A549 (cell line): ENCODE results near the gene APAF1. TPM values are rescaled to one million over a fixed set of nuclear protein-coding genes. Genes with fewer than 3 reads are reported as not detected.

ENCODE experiments used
- ATAC-seq, 2 experiments: fragments of 200-7000 bp in 1 of 2; fragments of >200 bp in 1 of 2; cut with Nextera tagmentation in 1 of 2; cut with Tn5 transposase in 1 of 2; 3 replicates each; pipeline versions ENCODE4 v1.8.0 to v1.9.1; 2018 to 2020; ENCODE audit warnings: mild to moderate bottlenecking in 1 of 2, moderate library complexity in 1 of 2
- CTCF ChIA-PET: fragments of 300-600 bp; sonication (Branson Sonifier 250); formaldehyde crosslinking; extraction: SDS; loops from one replicate; lab custom pipeline; 2021; ENCODE audit warnings: antibody characterized with exemption, inconsistent platforms; lab: Yijun Ruan, JAX
- POLR2A ChIA-PET: fragments of 350-600 bp; formaldehyde crosslinking; extraction: SDS; loops from one replicate; lab custom pipeline; 2021; ENCODE audit warnings: antibody characterized with exemption, inconsistent platforms; lab: Yijun Ruan, JAX
- DNase-seq, 2 experiments: peaks; one replicate each; pipeline versions ENCODE4 v3.0.0 to v3.0.0-alpha.2; 2011 to 2016; ENCODE audit warnings: low read depth in 1 of 2, low spot score in 1 of 2
- FAIRE-seq: peaks from 2 replicates; lab custom pipeline; 2011; peaks lifted over from hg19 to GRCh38; lab: Jason Lieb, UNC
- H3K27ac ChIP-seq, 2 experiments: fragments of >200 bp; sonication (Bioruptor Twin); formaldehyde crosslinking; 3 replicates each; pipeline ENCODE4 v1.5.1; 2016 to 2017
- H3K4me1 ChIP-seq: fragments of >200 bp; sonication (Bioruptor Twin); formaldehyde crosslinking; 3 replicates; pipeline ENCODE4 v1.6.1; 2016
- H3K4me2 ChIP-seq: fragments of >200 bp; sonication (Bioruptor Twin); formaldehyde crosslinking; 3 replicates; pipeline ENCODE4 v1.6.1; 2016
- H3K4me3 ChIP-seq: fragments of >200 bp; sonication (Bioruptor Twin); formaldehyde crosslinking; 3 replicates; pipeline ENCODE4 v1.5.1; 2016
- H3K9me3 ChIP-seq: fragments of >200 bp; sonication (Bioruptor Twin); formaldehyde crosslinking; 3 replicates; pipeline ENCODE4 v1.6.1; 2016
- BCL3 ChIP-seq: fragments of >200 bp; sonication (Bioruptor Twin); formaldehyde crosslinking; IDR thresholded peaks from 3 replicates; pipeline ENCODE4 v1.6.1; 2016
- CHD2 ChIP-seq: fragments of 150-350 bp; IDR thresholded peaks from 2 replicates; pipeline ENCODE4 v1.6.1; 2014; ENCODE audit warnings: low read length; ENCODE audit not compliant: partially characterized antibody
- E2F6 ChIP-seq: IDR thresholded peaks from 2 replicates; pipeline ENCODE4 v1.6.1; 2012; ENCODE audit warnings: low read depth, borderline replicate concordance
- EHF ChIP-seq: fragments of 250-450 bp; sonication (Bioruptor Pico); IDR thresholded peaks from 2 replicates; pipeline ENCODE4 v1.5.0; 2020; ENCODE audit warnings: mild to moderate bottlenecking
- EHMT2 ChIP-seq: fragments of 200-600 bp; sonication (generic); IDR thresholded peaks from 2 replicates; pipeline ENCODE4 v1.6.1; 2016; ENCODE audit warnings: antibody characterized with exemption, low read depth, mild to moderate bottlenecking, moderate library complexity
- FOXS1 ChIP-seq: fragments of 250-450 bp; sonication (Bioruptor Pico); IDR thresholded peaks from 2 replicates; pipeline ENCODE4 v1.5.0; 2020; ENCODE audit warnings: mild to moderate bottlenecking, moderate library complexity
- HDAC2 ChIP-seq: fragments of 200-600 bp; sonication (generic); IDR thresholded peaks from 2 replicates; pipeline ENCODE4 v1.6.1; 2016
- HEYL ChIP-seq: fragments of 250-450 bp; sonication (Bioruptor Pico); IDR thresholded peaks from 2 replicates; pipeline ENCODE4 v1.8.0; 2021; ENCODE audit warnings: mild to moderate bottlenecking, moderate library complexity
- HMGXB4 ChIP-seq: fragments of 250-450 bp; sonication (Bioruptor Pico); IDR thresholded peaks from 2 replicates; pipeline ENCODE4 v1.5.0; 2021; ENCODE audit warnings: mild to moderate bottlenecking, moderate library complexity, borderline replicate concordance
- HOXA7 ChIP-seq: fragments of 250-450 bp; sonication (Bioruptor Pico); IDR thresholded peaks from 2 replicates; pipeline ENCODE4 v1.5.0; 2020; ENCODE audit warnings: mild to moderate bottlenecking, moderate library complexity
- HOXB13 ChIP-seq: fragments of 250-450 bp; sonication (Bioruptor Pico); IDR thresholded peaks from 2 replicates; pipeline ENCODE4 v1.5.0; 2020; ENCODE audit warnings: low read depth, mild to moderate bottlenecking, moderate library complexity
- HOXB5 ChIP-seq: fragments of 250-450 bp; sonication (Bioruptor Pico); IDR thresholded peaks from 2 replicates; pipeline ENCODE4 v1.5.0; 2020; ENCODE audit warnings: mild to moderate bottlenecking, moderate library complexity
- KDM5A ChIP-seq: fragments of 200-600 bp; sonication (generic); IDR thresholded peaks from 2 replicates; pipeline ENCODE4 v1.6.1; 2016; ENCODE audit warnings: antibody characterized with exemption, mild to moderate bottlenecking
- MAZ ChIP-seq: fragments of 150-350 bp; IDR thresholded peaks from 2 replicates; pipeline ENCODE4 v1.6.1; 2014; ENCODE audit warnings: antibody characterized with exemption, low read depth, low read length, borderline replicate concordance
- MYC ChIP-seq: IDR thresholded peaks from 2 replicates; pipeline ENCODE4 v1.6.1; 2012; ENCODE audit warnings: mild to moderate bottlenecking, inconsistent platforms, low read length, improper control_type of control experiment, borderline replicate concordance
- NFE2L2 ChIP-seq: fragments of 150-350 bp; conservative IDR thresholded peaks from 2 replicates; pipeline ENCODE4 v1.6.1; 2014; ENCODE audit warnings: low read length
- RAD21 ChIP-seq, 2 experiments: fragments of >200 bp in 1 of 2; sonication (Bioruptor Twin) in 1 of 2; formaldehyde crosslinking in 1 of 2; IDR thresholded peaks in 1 of 2; conservative IDR thresholded peaks in 1 of 2; 2 replicates in 1 of 2; 3 replicates in 1 of 2; pipeline ENCODE4 v1.6.1; 2012 to 2018; ENCODE audit warnings: inconsistent platforms in 1 of 2
- RARB ChIP-seq: fragments of 250-450 bp; sonication (Bioruptor Pico); IDR thresholded peaks from 2 replicates; pipeline ENCODE4 v1.8.0; 2021; ENCODE audit warnings: mild to moderate bottlenecking, moderate library complexity
- REST ChIP-seq: fragments of 200-600 bp; sonication (generic); IDR thresholded peaks from 2 replicates; pipeline ENCODE4 v1.6.1; 2016; ENCODE audit warnings: antibody characterized with exemption, mild to moderate bottlenecking, moderate library complexity
- SMC3 ChIP-seq: fragments of >200 bp; sonication (Bioruptor Twin); formaldehyde crosslinking; IDR thresholded peaks from 3 replicates; pipeline ENCODE4 v1.6.1; 2018; ENCODE audit warnings: inconsistent platforms
- TFCP2L1 ChIP-seq: fragments of 250-450 bp; sonication (Bioruptor Pico); IDR thresholded peaks from 2 replicates; pipeline ENCODE4 v1.5.0; 2021; ENCODE audit warnings: mild to moderate bottlenecking
- USF2 ChIP-seq: fragments of 450-650 bp; IDR thresholded peaks from 2 replicates; pipeline ENCODE4 v1.6.1; 2014; ENCODE audit warnings: antibody characterized with exemption
- ZFP36 ChIP-seq: fragments of 450-650 bp; IDR thresholded peaks from 2 replicates; pipeline ENCODE4 v1.6.1; 2014; ENCODE audit warnings: borderline replicate concordance; ENCODE audit not compliant: partially characterized antibody
- ZNF302 ChIP-seq: fragments of 250-450 bp; sonication (Bioruptor Pico); IDR thresholded peaks from 2 replicates; pipeline ENCODE4 v1.9.0; 2021; ENCODE audit warnings: inconsistent platforms, mild to moderate bottlenecking, moderate library complexity
- ZSCAN20 ChIP-seq: fragments of 250-450 bp; sonication (Bioruptor Pico); IDR thresholded peaks from 2 replicates; pipeline ENCODE4 v1.8.0; 2022; ENCODE audit warnings: mild to moderate bottlenecking, moderate library complexity
- WGBS: methylation state at CpG from one replicate; pipeline ENCODE4 v1.1.6; 2017; ENCODE audit errors: missing lambda C conversion rate; 5-methylcytosine and 5-hydroxymethylcytosine counted together
- polyA plus RNA-seq, 4 experiments: library from polyadenylated mRNA; depleted of rRNA in 3 of 4; stranded (reverse); fragments of >200 nt; fragmentation: RNase III in 1 of 4; extraction: RNeasy Plus Mini Kit Qiagen cat#74134 plus additional on column Dnase treatment in 1 of 4; gene quantifications; 2 replicates in 3 of 4; 3 replicates in 1 of 4; pipeline ENCODE4 v1.2.3, GENCODE V29; 2011 to 2017

The APAF1 gene
- polyA plus RNA-seq, 2 of the 4 experiments (the other 2 are of a cell fraction), result 13.2 to 15.7 TPM

- Histone ChIP-seq H3K4me2 (no peak overlapping the region), H3K9me3 (no peaks in the 10 kb centered on the region), H3K4me1 (peaks cover 12% of the 10 kb centered on the region; the same call in 2 of the 3 replicates), H3K4me3 (no peak overlapping the region), H3K27ac (no peak overlapping the region)
- no peak for TF ChIP-seq HDAC2
- no peak for TF ChIP-seq NFE2L2
- no peak for TF ChIP-seq EHF (CRISPR knock-in tag)
- TF ChIP-seq EHMT2, result no peak
- TF ChIP-seq HEYL, result no peak
- no peak for TF ChIP-seq ZFP36
- no peak for TF ChIP-seq ZSCAN20 (CRISPR knock-in tag)
- TF ChIP-seq CHD2, result no peak
- no peak for TF ChIP-seq HOXB13 (CRISPR knock-in tag)
- no peak for TF ChIP-seq HMGXB4
- no peak for TF ChIP-seq RARB
- no peak for TF ChIP-seq HOXA7 (CRISPR knock-in tag)
- no peak for TF ChIP-seq MYC
- TF ChIP-seq RAD21 (conservative IDR thresholded peaks at IDR 0.05 in 1 of 2, IDR thresholded peaks at IDR 0.05 in 1 of 2), result no peak
- no peak for TF ChIP-seq SMC3
- no peak for TF ChIP-seq E2F6
- POLR2A ChIA-PET, result no interaction called here
- FAIRE-seq (peak; percentile 43), DNase-seq (no peak), ATAC-seq (no peak)
- CTCF ChIA-PET, result interaction anchor here (1.0 to 2.6 kb wide), 3 partner anchors 11 to 42 kb away, joined by 4 to 13 read pairs (median 9); no protein-coding TSS in a partner anchor
- 23% methylated on average over 1 of the region's 1 CpG for WGBS
Measured at GRCh38 chr12:98740751-98741150, 95.7 kb downstream of the APAF1 start.

GRCh38 chr12:98741196-98741555 is 96.1 kb downstream of the APAF1 start:
- Histone ChIP-seq H3K27ac (no peak overlapping the region), H3K4me3 (no peak overlapping the region), H3K4me1 (peaks cover 12% of the 10 kb centered on the region; the same call in 2 of the 3 replicates), H3K4me2 (no peak overlapping the region), H3K9me3 (no peaks in the 10 kb centered on the region)
- DNase-seq (no peak), ATAC-seq (no peak), FAIRE-seq (no peak)
- 79% methylated on average over 4 of the region's 4 CpGs for WGBS
- ChIA-PET POLR2A (no interaction called here), CTCF (interaction anchor here (0.9 to 2.6 kb wide), 4 partner anchors 10 to 42 kb away, joined by 3 to 13 read pairs (median 6); no protein-coding TSS in a partner anchor)
- TF ChIP-seq MAZ (no peak), KDM5A (no peak), RAD21 (conservative IDR thresholded peaks at IDR 0.05 in 1 of 2, IDR thresholded peaks at IDR 0.05 in 1 of 2) (no peak), BCL3 (no peak), ZNF302 (no peak), TFCP2L1 (no peak), HEYL (no peak), HOXB5 (CRISPR knock-in tag) (no peak), USF2 (no peak), FOXS1 (CRISPR knock-in tag) (no peak), REST (no peak)
- TF ChIP-seq, all 56 proteins: peak for 0
